ENCODE data around the gene CSNK1A1L. TPM values are rescaled to one million over a fixed set of nuclear protein-coding genes. Genes with fewer than 3 reads are reported as not detected.

CSNK1A1L gene
- total and polyA plus RNA-seq, 2 of the 13 experiments (the other 11 are each of a cell fraction or from before 2014, with no cell fraction given) = not detected

DNA sequence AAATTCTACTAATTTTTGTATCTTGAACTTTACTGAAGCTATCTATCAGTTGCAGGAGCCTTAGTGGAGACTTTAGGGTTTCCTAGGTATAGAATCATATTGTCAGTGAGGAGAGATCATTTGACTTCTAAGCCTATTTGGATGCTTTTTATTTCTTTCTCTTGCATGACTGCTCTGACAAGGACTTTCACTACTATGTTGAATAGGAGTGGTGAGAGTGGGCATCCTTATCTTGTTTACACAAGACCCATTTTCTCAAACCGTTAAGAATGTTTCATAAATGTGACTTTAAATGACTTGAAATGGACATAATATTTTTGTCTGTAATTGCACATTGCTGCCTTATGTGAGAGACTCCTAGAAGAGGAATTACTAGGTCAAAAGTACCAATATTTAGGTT is 17.9 kb upstream of the CSNK1A1L start:
- in situ Hi-C loops (cut with HindIII; ENCODE audit: extremely low pct_ligation_motif_present, low pct_unique_long_range_greater_than_20kb) = no loop called here
- BruUV-seq (replicated peaks) = no TSS peak
- no peak for ATAC-seq

More for the DNA sequence above, 17.9 kb upstream of the CSNK1A1L start:
- no peak overlapping the region for H3K27ac ChIP-seq (ENCODE audit: extremely low read length, insufficient read depth, low read length)
- no peak overlapping the region for H3K4me2 ChIP-seq (ENCODE audit: low read depth, low read length)
- H3K79me2 ChIP-seq (ENCODE audit: insufficient read depth, low read length) = no peaks in the 10 kb centered on the region
- TF ChIP-seq ZNF816 (CRISPR knock-in tag; IDR thresholded peaks at IDR 0.05; ENCODE audit: borderline replicate concordance) (no peak), ZFP36L1 (CRISPR knock-in tag; IDR thresholded peaks at IDR 0.05) (no peak), GATAD1 (CRISPR knock-in tag; IDR thresholded peaks at IDR 0.05) (no peak), ZNF224 (CRISPR knock-in tag; IDR thresholded peaks at IDR 0.05) (no peak), SMARCE1 (IDR thresholded peaks at IDR 0.05; ENCODE audit: borderline replicate concordance) (no peak), MEF2D (CRISPR knock-in tag; IDR thresholded peaks at IDR 0.05) (no peak), MAFG (CRISPR knock-in tag; IDR thresholded peaks at IDR 0.05) (no peak), PRPF4 (IDR thresholded peaks at IDR 0.05; ENCODE audit: low read depth, low read length, poor library complexity, severe bottlenecking) (no peak), ISL2 (CRISPR knock-in tag; IDR thresholded peaks at IDR 0.05) (no peak), ZNF790 (CRISPR knock-in tag; IDR thresholded peaks at IDR 0.05; ENCODE audit: borderline replicate concordance) (no peak), ZNF33A (CRISPR knock-in tag; IDR thresholded peaks at IDR 0.05; ENCODE audit: borderline replicate concordance) (no peak)
- TF ChIP-seq, protein P1, sequence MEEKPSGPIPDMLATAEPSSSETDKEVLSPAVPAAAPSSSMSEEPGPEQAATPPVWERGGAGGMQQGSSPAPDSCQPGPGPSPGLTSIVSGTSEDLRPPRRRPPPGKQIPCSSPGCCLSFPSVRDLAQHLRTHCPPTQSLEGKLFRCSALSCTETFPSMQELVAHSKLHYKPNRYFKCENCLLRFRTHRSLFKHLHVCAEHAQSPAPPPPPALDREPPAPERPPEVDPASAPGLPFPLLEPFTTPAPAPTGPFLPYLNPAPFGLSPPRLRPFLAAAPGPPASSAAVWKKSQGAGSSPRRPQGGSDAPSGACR (CRISPR knock-in tag; IDR thresholded peaks at IDR 0.05) = no peak
- TF ChIP-seq, protein P2, sequence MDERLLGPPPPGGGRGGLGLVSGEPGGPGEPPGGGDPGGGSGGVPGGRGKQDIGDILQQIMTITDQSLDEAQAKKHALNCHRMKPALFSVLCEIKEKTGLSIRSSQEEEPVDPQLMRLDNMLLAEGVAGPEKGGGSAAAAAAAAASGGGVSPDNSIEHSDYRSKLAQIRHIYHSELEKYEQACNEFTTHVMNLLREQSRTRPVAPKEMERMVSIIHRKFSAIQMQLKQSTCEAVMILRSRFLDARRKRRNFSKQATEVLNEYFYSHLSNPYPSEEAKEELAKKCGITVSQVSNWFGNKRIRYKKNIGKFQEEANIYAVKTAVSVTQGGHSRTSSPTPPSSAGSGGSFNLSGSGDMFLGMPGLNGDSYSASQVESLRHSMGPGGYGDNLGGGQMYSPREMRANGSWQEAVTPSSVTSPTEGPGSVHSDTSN (CRISPR knock-in tag; IDR thresholded peaks at IDR 0.05) = no peak
- TF ChIP-seq, protein P3, sequence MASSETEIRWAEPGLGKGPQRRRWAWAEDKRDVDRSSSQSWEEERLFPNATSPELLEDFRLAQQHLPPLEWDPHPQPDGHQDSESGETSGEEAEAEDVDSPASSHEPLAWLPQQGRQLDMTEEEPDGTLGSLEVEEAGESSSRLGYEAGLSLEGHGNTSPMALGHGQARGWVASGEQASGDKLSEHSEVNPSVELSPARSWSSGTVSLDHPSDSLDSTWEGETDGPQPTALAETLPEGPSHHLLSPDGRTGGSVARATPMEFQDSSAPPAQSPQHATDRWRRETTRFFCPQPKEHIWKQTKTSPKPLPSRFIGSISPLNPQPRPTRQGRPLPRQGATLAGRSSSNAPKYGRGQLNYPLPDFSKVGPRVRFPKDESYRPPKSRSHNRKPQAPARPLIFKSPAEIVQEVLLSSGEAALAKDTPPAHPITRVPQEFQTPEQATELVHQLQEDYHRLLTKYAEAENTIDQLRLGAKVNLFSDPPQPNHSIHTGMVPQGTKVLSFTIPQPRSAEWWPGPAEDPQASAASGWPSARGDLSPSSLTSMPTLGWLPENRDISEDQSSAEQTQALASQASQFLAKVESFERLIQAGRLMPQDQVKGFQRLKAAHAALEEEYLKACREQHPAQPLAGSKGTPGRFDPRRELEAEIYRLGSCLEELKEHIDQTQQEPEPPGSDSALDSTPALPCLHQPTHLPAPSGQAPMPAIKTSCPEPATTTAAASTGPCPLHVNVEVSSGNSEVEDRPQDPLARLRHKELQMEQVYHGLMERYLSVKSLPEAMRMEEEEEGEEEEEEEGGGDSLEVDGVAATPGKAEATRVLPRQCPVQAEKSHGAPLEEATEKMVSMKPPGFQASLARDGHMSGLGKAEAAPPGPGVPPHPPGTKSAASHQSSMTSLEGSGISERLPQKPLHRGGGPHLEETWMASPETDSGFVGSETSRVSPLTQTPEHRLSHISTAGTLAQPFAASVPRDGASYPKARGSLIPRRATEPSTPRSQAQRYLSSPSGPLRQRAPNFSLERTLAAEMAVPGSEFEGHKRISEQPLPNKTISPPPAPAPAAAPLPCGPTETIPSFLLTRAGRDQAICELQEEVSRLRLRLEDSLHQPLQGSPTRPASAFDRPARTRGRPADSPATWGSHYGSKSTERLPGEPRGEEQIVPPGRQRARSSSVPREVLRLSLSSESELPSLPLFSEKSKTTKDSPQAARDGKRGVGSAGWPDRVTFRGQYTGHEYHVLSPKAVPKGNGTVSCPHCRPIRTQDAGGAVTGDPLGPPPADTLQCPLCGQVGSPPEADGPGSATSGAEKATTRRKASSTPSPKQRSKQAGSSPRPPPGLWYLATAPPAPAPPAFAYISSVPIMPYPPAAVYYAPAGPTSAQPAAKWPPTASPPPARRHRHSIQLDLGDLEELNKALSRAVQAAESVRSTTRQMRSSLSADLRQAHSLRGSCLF (CRISPR knock-in tag; IDR thresholded peaks at IDR 0.05; ENCODE audit: borderline replicate concordance) = no peak
- 0% methylated on average over 1 of the region's 1 CpG for WGBS (ENCODE audit: low lambda C conversion rate)
- intact Hi-C loops (cut with micrococcal nuclease; ENCODE audit: unreplicated experiment) = no loop called here
- FAIRE-seq (no peak), DNase-seq (ENCODE audit: low spot score) (no peak)
- no peak overlapping the region for H2AFZ ChIP-seq (ENCODE audit: low read length)
- CTCF ChIA-PET (ENCODE audit: low intra/inter-chr PET ratio, low total read pairs) = no interaction called here
- POLR2A ChIA-PET = no interaction called here
- H4K20me1 ChIP-seq (ENCODE audit: insufficient read depth, low read length) = no peaks in the 10 kb centered on the region
- no peaks in the 10 kb centered on the region for H3K27me3 ChIP-seq (ENCODE audit: control insufficient read depth in 1 of 2, insufficient read depth in 2 of 2, low read length in 2 of 2)
- no peak overlapping the region for H3K9ac ChIP-seq (ENCODE audit: insufficient read depth, low read depth, low read length)
- H3K4me3 ChIP-seq (replicated peaks in 1 of 3; ENCODE audit: insufficient read depth in 1 of 3, low read depth in 2 of 3, low read length in 3 of 3) = no peak overlapping the region
- no peaks in the 10 kb centered on the region for H3K9me3 ChIP-seq (ENCODE audit: low read length)
- no peaks in the 10 kb centered on the region for H3K36me3 ChIP-seq (replicated peaks in 1 of 2; ENCODE audit: control insufficient read depth in 1 of 2, insufficient read depth in 2 of 2, low read length in 2 of 2)
- H3K4me1 ChIP-seq (ENCODE audit: insufficient read depth, low read length) = no peaks in the 10 kb centered on the region
